Measurements from ENCODE around the gene BMP7.
"Not testable (repeated sequence)": the region's sequence is repeated elsewhere in the genome, so short reads cannot be mapped to it uniquely, and the experiment has no call there.

The BMP7 gene

DNA sequence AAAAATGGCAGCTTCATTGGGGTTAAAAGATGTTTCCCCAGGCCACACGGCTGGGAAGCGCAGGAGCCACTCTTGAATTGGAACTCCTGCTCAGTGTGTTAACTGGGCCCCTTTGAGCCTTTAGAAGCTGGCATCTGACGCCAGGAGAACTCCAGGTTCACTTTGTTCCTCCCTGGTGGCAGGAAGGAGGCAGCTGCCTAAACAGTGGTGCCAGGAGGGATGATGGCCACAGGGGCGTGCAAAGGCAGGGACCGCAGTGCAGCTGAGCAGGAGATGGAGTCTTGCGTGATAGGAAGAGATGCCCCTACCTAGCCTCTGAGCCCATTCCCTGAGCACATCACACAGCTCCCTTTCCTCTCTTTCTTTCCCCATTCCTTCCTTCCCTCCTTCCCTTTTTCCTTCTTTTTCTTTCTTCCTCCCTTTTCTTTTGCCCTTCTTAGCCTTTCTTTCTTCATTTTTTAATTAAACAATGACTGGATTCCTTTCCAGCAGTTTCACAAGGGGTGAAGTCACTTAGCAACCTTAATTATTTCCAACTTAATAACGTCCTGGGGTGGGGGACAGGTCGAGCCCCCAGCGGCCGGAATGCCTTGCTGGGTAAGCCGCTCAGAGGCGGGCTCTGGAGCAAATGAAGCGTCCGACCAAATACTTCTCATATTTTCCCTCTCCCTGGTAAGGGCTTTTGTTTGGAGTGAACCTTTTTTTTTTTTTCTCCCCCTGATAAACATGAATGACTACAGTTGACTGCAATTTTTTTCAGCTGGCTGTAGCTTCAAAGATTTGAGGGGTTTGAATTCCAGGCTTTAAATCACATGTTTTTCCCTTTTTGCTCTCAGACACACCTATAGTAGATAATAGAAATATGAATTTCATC lies 20.8 kb upstream of the BMP7 start:
- TF ChIP-seq, protein P1, sequence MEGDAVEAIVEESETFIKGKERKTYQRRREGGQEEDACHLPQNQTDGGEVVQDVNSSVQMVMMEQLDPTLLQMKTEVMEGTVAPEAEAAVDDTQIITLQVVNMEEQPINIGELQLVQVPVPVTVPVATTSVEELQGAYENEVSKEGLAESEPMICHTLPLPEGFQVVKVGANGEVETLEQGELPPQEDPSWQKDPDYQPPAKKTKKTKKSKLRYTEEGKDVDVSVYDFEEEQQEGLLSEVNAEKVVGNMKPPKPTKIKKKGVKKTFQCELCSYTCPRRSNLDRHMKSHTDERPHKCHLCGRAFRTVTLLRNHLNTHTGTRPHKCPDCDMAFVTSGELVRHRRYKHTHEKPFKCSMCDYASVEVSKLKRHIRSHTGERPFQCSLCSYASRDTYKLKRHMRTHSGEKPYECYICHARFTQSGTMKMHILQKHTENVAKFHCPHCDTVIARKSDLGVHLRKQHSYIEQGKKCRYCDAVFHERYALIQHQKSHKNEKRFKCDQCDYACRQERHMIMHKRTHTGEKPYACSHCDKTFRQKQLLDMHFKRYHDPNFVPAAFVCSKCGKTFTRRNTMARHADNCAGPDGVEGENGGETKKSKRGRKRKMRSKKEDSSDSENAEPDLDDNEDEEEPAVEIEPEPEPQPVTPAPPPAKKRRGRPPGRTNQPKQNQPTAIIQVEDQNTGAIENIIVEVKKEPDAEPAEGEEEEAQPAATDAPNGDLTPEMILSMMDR (IDR thresholded peaks at IDR 0.05) = no peak
- no peaks in the 10 kb centered on the region for H3K9me3 ChIP-seq
- no peak overlapping the region for H3K4me3 ChIP-seq
- H3K27ac ChIP-seq = no peak overlapping the region
- H3K27me3 ChIP-seq = peaks cover 0 to 87% of the 10 kb centered on the region in 2 donors
- no peaks in the 10 kb centered on the region for H3K36me3 ChIP-seq
- no peak for DNase-seq
- H3K4me1 ChIP-seq = no peaks in the 10 kb centered on the region
- intact Hi-C loops (cut with DNase I; ENCODE audit: low total_unique reads) = no loop called here

DNA sequence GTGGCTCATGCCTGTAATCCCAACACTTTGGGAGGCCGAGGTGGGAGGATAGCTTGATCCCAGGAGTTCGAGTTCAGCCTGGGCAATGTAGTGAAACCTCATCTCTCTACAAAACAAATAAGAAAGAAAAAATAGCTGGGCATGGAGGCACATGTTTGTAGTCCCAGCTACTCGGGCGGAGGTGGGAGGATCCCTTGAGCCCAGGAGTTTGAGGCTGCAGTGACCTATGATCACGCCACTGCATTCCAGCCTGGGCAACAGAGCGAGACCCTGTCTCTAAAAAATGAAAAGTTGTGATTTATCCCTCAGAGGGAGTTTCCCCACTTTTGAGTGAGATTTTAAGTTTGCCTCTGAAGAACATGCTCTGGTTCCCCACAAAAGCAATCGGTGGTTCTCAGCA lies 17.4 kb upstream of the BMP7 start:
- H3K27ac ChIP-seq = no peak overlapping the region
- H3K4me3 ChIP-seq = no peak overlapping the region
- no peak for DNase-seq
- intact Hi-C loops (cut with DNase I; ENCODE audit: low total_unique reads) = no loop called here
- H3K27me3 ChIP-seq = peaks cover 0 to 72% of the 10 kb centered on the region in 2 donors
- H3K4me1 ChIP-seq = no peaks in the 10 kb centered on the region
- TF ChIP-seq, protein P1 (IDR thresholded peaks at IDR 0.05) = no peak
- H3K36me3 ChIP-seq = no peaks in the 10 kb centered on the region
- H3K9me3 ChIP-seq = no peaks in the 10 kb centered on the region

DNA sequence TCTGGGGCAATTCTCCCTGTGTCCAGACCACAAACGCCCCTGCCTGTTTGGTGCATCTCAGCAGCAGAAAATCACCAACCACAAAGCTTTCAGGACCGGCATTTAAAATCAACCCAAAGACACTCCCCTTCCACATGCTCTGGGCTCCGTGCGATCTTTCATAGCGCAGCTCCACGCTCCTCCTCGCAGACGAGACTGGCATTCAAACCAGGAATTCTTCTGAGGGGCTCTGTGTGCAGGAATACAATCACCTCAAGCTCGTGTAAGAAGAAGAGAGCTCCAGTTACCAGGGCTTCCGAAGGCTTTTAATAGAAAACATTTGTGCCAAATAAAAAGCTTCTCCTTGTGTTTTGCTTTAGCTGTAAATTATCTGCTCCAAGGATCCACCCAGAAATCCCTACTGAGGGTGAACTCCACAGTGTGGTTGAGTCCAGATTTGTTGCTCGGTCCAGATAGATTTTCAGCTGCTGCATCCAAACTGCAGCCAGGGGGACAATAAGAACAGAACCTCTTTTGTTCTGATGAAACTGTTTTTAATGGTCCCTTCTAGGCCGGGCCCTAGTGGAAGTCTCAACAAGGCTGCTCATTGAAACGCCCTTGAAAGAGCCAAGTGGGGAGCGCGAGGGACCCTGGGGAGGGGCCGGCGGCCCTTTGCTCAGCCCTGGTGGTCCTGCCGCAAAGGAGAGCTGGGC lies 16.4 kb upstream of the BMP7 start:
- TF ChIP-seq, protein P1 (IDR thresholded peaks at IDR 0.05) = no peak
- no peak overlapping the region for H3K4me3 ChIP-seq
- no peak overlapping the region for H3K27ac ChIP-seq
- intact Hi-C loops (cut with DNase I; ENCODE audit: low total_unique reads) = no loop called here
- no peaks in the 10 kb centered on the region for H3K4me1 ChIP-seq
- DNase-seq = no peak
- H3K36me3 ChIP-seq = no peaks in the 10 kb centered on the region
- no peaks in the 10 kb centered on the region for H3K9me3 ChIP-seq
- H3K27me3 ChIP-seq = peaks cover 0 to 64% of the 10 kb centered on the region in 2 donors

DNA sequence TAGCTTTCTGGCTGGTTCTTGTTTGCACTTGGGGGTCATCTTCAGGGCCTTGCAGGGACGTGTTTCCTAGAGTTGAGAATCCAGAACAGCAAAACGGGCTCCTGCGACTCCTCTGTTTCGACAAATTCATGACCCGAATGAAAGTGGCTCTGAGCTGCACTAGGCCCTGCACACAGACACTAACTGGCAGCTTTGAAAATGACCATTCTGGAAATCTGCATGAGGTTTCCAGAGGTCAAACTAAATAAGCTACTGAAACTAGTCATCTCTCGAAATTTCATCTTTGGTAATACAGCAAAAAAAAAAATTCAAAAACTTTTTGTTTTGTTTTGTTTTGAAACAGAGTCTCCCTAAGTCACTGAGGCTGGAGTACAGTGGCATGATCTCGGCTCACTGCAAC lies 15.5 kb upstream of the BMP7 start:
- no peak for DNase-seq
- TF ChIP-seq, protein P1 (IDR thresholded peaks at IDR 0.05) = no peak

DNA sequence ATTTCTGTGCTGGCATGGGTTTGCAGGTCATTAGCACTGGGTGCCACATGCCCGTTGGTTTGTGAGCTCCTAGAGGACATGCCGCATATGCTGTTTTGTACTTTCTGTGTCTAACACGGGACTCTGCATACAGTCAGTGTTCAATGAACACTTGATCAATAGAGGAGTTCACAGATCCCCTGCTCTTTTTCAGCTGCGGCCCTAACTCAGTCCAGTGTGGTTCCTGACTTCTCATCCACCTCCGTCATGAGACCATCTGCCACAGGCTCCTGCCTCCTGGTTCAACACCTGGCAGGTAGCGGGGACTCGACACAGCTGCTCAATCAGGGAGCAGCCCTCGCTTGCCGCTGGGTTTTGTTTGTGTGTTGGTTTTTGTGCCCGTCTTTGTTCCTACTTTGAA lies 13.8 kb upstream of the BMP7 start:
- H3K4me3 ChIP-seq = no peak overlapping the region
- H3K36me3 ChIP-seq = no peaks in the 10 kb centered on the region
- H3K27ac ChIP-seq = no peak overlapping the region
- DNase-seq = no peak
- H3K4me1 ChIP-seq = no peaks in the 10 kb centered on the region
- peaks cover 0 to 57% of the 10 kb centered on the region in 2 donors for H3K27me3 ChIP-seq
- TF ChIP-seq, protein P1 (IDR thresholded peaks at IDR 0.05) = no peak
- H3K9me3 ChIP-seq = no peaks in the 10 kb centered on the region
- intact Hi-C loops (cut with DNase I; ENCODE audit: low total_unique reads) = no loop called here

More for the DNA sequence above, 15.5 kb upstream of the BMP7 start:
- Histone ChIP-seq H3K27me3 (peaks cover 0 to 63% of the 10 kb centered on the region in 2 donors), H3K4me1 (no peaks in the 10 kb centered on the region), H3K36me3 (no peaks in the 10 kb centered on the region), H3K4me3 (no peak overlapping the region), H3K9me3 (no peaks in the 10 kb centered on the region), H3K27ac (no peak overlapping the region)
- intact Hi-C loops (cut with DNase I; ENCODE audit: low total_unique reads) = no loop called here

DNA sequence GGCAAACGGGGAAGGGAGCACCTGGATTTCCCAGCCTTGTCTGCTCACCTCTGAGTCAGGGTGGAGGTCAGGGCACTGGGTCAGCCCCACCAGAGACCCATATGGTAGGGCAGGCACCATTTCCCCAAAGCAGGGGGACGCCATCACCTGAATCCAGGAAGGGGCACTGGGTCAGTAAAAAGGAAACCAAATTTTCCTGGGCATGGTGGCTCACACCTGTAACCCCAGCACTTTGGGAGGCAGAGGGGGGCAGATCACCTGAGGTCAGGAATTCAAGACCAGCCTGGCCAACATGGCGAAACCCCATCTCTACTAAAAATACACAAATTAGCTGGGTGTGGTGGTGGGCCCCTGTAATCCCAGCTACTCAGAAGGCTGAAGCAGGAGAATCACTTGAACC lies 13.1 kb upstream of the BMP7 start:
- DNase-seq; H3K27ac ChIP-seq; H3K9me3 ChIP-seq; H3K4me3 ChIP-seq; intact Hi-C loops (cut with DNase I; ENCODE audit: low total_unique reads); H3K4me1 ChIP-seq; H3K36me3 ChIP-seq: not testable (repeated sequence)
- H3K27me3 ChIP-seq = peaks cover 0 to 52% of the 10 kb centered on the region in 2 donors

Measured in tibial artery (tissue), 4 donors.